Glomerular visceral epithelial cell (primary cell): ENCODE results near the gene MAST4.
A peak's percentile ranks its signal among the peaks of the same experiment; 100 is the strongest.
"Not testable (repeated sequence)": the region's sequence is repeated elsewhere in the genome, so short reads cannot be mapped to it uniquely, and the experiment has no call there.

Source experiments
- DNase-seq: peaks from one replicate; pipeline ENCODE4 v3.0.0-alpha.2; 2016; ENCODE audit errors: extremely low spot score

The MAST4 gene

GRCh38 chr5:67123819-67124218 lies 527.6 kb downstream of the MAST4 start:
- no peak for DNase-seq

- DNase-seq: no peak
Observed at GRCh38 chr5:67124556-67124955, 528.4 kb downstream of the MAST4 start.

GRCh38 chr5:67127347-67127895 lies 531.2 kb downstream of the MAST4 start:
- DNase-seq: not testable (repeated sequence)

- DNase-seq: no peak
Observed at GRCh38 chr5:67129768-67130167, 533.6 kb downstream of the MAST4 start.

GRCh38 chr5:67133217-67133616 lies 537.0 kb downstream of the MAST4 start:
- no peak for DNase-seq

GRCh38 chr5:67133776-67134175 lies 537.6 kb downstream of the MAST4 start:
- DNase-seq: no peak

- DNase-seq: no peak
Observed at GRCh38 chr5:67135381-67135984, 539.3 kb downstream of the MAST4 start.

GRCh38 chr5:67139030-67139429 lies 542.8 kb downstream of the MAST4 start:
- DNase-seq: no peak

GRCh38 chr5:67140413-67140812 lies 544.2 kb downstream of the MAST4 start:
- DNase-seq: no peak

- no peak for DNase-seq
Observed at GRCh38 chr5:67141644-67142043, 545.5 kb downstream of the MAST4 start.

- no peak for DNase-seq
Observed at GRCh38 chr5:67142816-67143215, 546.6 kb downstream of the MAST4 start.

GRCh38 chr5:67143549-67143948 lies 547.4 kb downstream of the MAST4 start:
- no peak for DNase-seq

GRCh38 chr5:67144183-67144639 lies 548.0 kb downstream of the MAST4 start:
- no peak for DNase-seq

- DNase-seq: no peak
Observed at GRCh38 chr5:67146574-67146973, 550.4 kb downstream of the MAST4 start.

- DNase-seq: no peak
Observed at GRCh38 chr5:67146981-67147380, 550.8 kb downstream of the MAST4 start.

GRCh38 chr5:67147760-67148159 lies 551.6 kb downstream of the MAST4 start:
- no peak for DNase-seq

- DNase-seq: no peak
Observed at GRCh38 chr5:67149057-67149950, 553.1 kb downstream of the MAST4 start.

GRCh38 chr5:67149951-67150523 lies 553.8 kb downstream of the MAST4 start:
- DNase-seq: peak; percentile 16

- no peak for DNase-seq
Observed at GRCh38 chr5:67152400-67152799, 556.2 kb downstream of the MAST4 start.

GRCh38 chr5:67153292-67153691 lies 557.1 kb downstream of the MAST4 start:
- no peak for DNase-seq

- no peak for DNase-seq
Observed at GRCh38 chr5:67154556-67155206, 558.5 kb downstream of the MAST4 start.
